Muscle of back (tissue), 11 donors: ENCODE data around the gene CCDC9B. TPM values are rescaled to one million over a fixed set of nuclear protein-coding genes. Genes with fewer than 3 reads are reported as not detected.

Experiments
- DNase-seq, 3 donors: peaks; one replicate each; pipeline versions ENCODE4 v3.0.0 to v3.0.0-alpha.2; 2013
- polyA plus RNA-seq, 10 donors: library from polyadenylated mRNA; unstranded; fragments of 120-200 nt; gene quantifications; one replicate each; pipeline ENCODE4 v1.2.1, GENCODE V29; 2013; ENCODE audit not compliant: insufficient read length in 10 of 10

CCDC9B gene
- polyA plus RNA-seq, 10 donors = 6.2 to 18.6 (median 13.0) TPM

DNA sequence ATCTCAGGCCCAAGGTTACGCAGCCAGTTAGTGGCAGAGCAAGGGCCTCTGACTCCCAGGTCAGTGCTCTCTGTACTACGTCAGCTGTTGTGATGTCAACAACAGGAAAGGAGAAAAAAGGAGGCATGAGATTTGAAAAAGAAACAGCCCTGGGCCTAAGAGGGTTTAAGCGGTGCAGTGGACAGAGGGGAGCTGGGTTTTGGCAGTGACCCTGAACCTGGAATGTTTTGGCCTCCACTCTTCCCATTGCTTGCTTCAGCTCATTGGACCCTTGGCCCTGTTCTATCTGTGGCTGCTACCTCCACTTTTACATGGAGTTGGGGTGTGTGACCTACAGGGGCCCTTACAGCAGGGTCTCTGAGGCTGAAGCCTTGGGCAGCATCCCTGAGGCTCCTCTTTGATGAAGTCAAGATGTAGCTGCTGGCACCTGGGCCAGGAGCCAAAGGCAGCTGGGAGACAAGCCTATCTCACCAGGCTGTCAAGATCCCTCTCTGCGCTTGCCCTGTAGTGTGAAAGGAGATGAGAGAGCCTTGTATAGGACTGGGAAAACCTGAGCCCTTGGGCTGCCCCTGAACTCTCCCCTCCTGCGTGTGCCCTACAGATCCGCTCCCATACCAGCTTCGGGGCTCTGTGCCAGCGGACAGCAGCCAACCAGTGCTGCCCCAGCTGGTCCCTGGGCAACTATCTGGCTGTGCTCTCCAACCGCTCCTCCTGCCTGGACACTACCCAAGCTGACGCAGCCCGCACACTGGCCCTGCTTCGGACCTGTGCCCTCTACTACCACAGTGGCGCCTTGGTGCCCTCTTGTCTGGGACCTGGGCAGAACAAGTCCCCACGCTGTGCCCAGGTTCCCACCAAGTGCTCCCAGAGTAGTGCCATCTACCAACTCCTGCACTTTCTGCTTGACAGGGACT lies 26.0 kb upstream of the CCDC9B start:
- DNase-seq = peak in 2 of 3 donors; percentile 50 to 66

GRCh38 chr15:40365624-40366456 lies 25.1 kb upstream of the CCDC9B start:
- no peak for DNase-seq

DNA sequence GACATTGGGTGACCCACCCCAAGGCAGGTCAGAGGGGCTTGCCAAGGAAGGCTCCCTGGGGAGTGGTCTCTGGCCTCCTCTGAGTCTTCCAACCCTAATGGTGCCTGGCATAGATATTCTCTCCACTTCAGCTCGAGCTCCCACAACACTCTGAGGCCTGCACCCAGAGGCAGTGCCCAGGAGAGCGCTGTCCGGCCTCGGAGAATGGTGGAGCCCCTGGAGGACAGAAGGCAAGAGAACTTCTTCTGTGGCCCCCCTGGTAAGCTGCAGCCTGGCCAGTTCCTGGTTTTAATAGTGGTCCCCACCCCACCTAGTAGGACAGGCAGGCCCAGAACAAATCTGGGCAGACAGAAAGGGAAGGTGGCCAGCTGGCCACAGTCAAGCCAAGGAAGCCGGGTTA lies 24.3 kb upstream of the CCDC9B start:
- DNase-seq = no peak

DNA sequence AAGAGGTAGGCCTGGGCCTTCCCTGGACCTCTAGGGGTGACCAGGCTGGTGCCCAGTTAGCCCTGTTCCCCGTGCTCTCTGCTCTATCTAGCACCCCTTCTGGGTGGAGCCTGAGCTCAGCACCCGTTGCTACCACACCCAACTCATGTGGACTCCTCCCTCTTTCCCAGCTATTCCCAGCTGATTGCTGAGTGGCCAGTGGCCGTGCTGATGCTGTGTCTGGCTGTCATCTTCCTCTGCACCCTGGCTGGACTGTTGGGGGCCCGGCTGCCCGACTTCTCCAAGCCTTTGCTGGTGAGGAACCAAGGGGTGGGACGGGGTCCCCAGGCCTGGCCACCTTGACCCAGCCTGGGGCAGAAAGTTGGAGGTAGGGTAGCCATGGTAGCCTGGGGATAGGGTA lies 23.5 kb upstream of the CCDC9B start:
- no peak for DNase-seq

- no peak for DNase-seq
Observed at GRCh38 chr15:40363611-40364010, 22.9 kb upstream of the CCDC9B start.

DNA sequence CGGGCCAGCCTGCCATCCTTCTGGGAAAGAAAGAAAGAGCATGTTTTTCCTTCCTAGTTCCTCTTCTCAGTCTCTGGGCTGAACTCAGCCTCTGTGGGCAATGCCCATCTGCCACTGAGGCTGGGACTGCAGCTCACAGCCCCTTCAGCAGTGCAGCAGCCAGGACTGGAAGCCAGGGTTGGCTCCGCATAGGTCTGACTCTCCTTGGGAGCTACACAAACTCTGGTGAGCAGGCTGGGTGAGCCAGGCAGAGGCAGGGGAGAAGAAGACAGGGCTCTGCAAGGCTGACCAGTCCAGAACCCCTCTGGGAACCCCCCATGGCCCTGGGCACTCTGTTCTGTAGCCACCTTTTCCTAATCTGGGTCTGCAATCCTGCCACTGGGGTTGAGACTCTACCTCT lies 20.9 kb upstream of the CCDC9B start:
- no peak for DNase-seq

- no peak for DNase-seq
Observed at GRCh38 chr15:40360015-40360414, 19.3 kb upstream of the CCDC9B start.

DNA sequence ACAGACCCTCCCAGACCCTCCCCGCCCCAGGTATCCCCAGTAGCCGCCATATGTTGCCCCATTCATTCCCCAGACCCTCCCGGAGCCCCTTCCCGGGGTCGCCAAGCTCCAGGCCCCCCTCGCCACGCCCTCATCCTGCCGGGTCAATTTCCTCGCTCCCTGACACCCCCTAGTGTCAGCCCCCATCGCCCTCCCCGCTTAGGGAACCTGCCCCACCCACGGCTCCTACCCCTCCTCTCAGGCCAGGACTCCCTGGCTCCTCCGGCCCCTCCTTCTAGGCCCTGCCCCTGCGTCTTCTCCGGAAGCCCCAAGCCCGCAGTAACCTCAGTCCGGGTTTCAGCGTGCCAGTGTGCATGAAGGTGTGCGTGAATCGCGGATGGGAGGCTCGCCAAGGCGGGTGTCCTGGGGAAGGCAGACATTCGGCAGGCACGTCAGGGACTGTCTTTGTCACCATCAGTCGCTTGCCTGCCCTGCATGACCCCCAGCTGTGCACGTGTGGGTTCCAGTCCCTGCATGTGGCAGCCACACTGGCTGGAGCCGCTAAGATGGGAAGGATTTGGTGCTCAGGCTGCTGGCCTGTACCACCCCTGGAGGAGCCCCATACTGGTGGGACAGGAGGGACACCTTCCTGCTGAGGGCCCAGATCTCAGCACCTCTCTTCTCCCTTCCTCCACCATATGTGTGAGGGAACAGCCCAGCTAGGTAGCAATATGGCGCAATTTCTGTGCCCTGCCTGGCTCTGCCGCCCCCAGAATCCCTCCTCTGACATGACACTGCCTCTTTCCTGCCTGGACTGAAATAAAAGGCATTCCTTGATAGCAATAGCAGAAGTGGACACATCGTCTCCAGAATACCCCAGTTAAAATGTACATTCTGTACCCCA lies 18.0 kb upstream of the CCDC9B start:
- DNase-seq = no peak

- peak; percentile 78 to 94 (median 88) for DNase-seq
Observed at GRCh38 chr15:40357723-40358470, 17.2 kb upstream of the CCDC9B start, which contains the start of gene DISP2. TSS of gene DISP2 (plus strand) at chr15:40358219. CDS start at chr15:40358322, 103 bp downstream.

GRCh38 chr15:40357246-40357645 lies 16.5 kb upstream of the CCDC9B start:
- DNase-seq = no peak

- DNase-seq = no peak
Observed at GRCh38 chr15:40355976-40356585, 15.3 kb upstream of the CCDC9B start.

- peak in 2 of 3 donors; percentile 56 to 76 for DNase-seq
Observed at GRCh38 chr15:40354408-40355171, 13.9 kb upstream of the CCDC9B start.

- no peak for DNase-seq
Observed at GRCh38 chr15:40353697-40354096, 13.0 kb upstream of the CCDC9B start.

GRCh38 chr15:40352281-40352901 lies 11.7 kb upstream of the CCDC9B start:
- DNase-seq = no peak

DNA sequence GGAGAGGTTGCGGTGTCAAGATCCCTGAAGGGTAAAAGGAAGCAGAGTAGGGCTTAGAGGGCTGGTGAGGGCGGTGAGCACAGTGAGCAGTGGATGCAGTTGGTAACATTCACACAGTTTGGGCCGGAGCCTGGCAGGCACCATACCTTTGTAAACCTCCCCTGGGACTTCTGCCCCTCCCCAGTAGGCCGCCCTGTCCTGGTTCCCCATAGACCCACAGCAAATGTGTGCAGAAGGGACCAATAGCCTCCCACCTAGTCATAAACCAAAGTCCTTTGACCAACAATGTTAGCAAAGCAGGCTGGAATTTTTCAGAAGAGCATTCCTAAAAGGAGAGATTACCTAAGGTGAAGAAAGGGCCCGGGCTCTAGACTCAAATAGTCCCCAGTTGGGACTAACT lies 8.4 kb upstream of the CCDC9B start:
- no peak for DNase-seq

- DNase-seq = no peak
Observed at GRCh38 chr15:40348474-40348870, 7.7 kb upstream of the CCDC9B start.

GRCh38 chr15:40347559-40348473 lies 7.1 kb upstream of the CCDC9B start:
- no peak for DNase-seq
